Measurements from ENCODE around the gene ZNF181. TPM values are rescaled to one million over a fixed set of nuclear protein-coding genes. Genes with fewer than 3 reads are reported as not detected.

ZNF181 gene
- total RNA-seq, 1 donor from 2014 or later: 25.5 TPM

- intact Hi-C loops (cut with DNase I): no loop called here
- Histone ChIP-seq H3K4me1 (no peaks in the 10 kb centered on the region), H3K36me3 (no peaks in the 10 kb centered on the region), H3K4me3 (no peak overlapping the region), H3K27me3 (no peaks in the 10 kb centered on the region), H3K9me3 (no peaks in the 10 kb centered on the region), H3K27ac (no peak overlapping the region)
- DNase-seq (ENCODE audit: extremely low spot score in 2 of 2): peak in 1 of 2 donors; percentile 44
- TF ChIP-seq POLR2AphosphoS5 (IDR thresholded peaks at IDR 0.05; ENCODE audit: insufficient read depth in 1 of 2, low read depth in 1 of 2): no peak
- no peak for TF ChIP-seq POLR2A (IDR thresholded peaks at IDR 0.05)
- no peak for TF ChIP-seq CTCF (IDR thresholded peaks at IDR 0.05)
Observed at GRCh38 chr19:34794066-34794960, 60.3 kb downstream of the ZNF181 start.

Other genes with a start within 250 kb of the ZNF181 start
- gene SCGB2B2, start 57.1 kb upstream of the ZNF181 start, total RNA-seq: 0.49 TPM
- 17.2 TPM for gene ZNF302, start 56.6 kb upstream of the ZNF181 start, total RNA-seq
- 5.9 TPM for gene ZNF599, start 39.0 kb downstream of the ZNF181 start, total RNA-seq
- 2.5 TPM for gene ZNF30, start 192.7 kb downstream of the ZNF181 start, total RNA-seq
- 4.2 TPM for gene ZNF792, start 230.0 kb downstream of the ZNF181 start, total RNA-seq